ENCODE measurements around the gene NOS2.

Gene NOS2

DNA sequence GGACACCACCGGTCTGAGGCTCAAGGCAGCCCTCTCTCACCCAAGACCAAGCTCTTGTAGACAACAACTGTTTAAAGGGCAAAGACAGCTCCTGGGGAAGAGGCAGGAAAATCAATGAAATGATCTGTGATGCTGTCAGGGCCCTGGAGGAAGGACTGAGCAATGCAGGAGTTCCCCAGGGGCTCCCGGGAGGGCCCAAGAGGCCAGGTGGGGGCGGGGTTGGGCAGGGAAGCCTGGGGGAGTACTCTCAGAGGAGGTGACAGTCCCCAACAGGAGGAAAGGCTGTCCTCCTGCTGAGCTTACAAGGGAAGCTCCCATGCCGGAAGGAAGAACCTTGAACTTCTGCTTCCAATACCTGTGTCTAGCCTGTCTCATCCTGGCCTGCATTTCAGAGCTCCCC is 8.3 kb upstream of the NOS2 start:
- TF ChIP-seq, protein P1, sequence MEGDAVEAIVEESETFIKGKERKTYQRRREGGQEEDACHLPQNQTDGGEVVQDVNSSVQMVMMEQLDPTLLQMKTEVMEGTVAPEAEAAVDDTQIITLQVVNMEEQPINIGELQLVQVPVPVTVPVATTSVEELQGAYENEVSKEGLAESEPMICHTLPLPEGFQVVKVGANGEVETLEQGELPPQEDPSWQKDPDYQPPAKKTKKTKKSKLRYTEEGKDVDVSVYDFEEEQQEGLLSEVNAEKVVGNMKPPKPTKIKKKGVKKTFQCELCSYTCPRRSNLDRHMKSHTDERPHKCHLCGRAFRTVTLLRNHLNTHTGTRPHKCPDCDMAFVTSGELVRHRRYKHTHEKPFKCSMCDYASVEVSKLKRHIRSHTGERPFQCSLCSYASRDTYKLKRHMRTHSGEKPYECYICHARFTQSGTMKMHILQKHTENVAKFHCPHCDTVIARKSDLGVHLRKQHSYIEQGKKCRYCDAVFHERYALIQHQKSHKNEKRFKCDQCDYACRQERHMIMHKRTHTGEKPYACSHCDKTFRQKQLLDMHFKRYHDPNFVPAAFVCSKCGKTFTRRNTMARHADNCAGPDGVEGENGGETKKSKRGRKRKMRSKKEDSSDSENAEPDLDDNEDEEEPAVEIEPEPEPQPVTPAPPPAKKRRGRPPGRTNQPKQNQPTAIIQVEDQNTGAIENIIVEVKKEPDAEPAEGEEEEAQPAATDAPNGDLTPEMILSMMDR (IDR thresholded peaks at IDR 0.05; ENCODE audit: borderline replicate concordance, control extremely low read depth, extremely low read depth, insufficient read depth, missing control alignments): no peak
- peak; percentile 48 for DNase-seq (ENCODE audit: low spot score)
- in situ Hi-C loops (cut with MboI; ENCODE audit: low sequenced_read_pairs, unreplicated experiment): no loop called here

DNA sequence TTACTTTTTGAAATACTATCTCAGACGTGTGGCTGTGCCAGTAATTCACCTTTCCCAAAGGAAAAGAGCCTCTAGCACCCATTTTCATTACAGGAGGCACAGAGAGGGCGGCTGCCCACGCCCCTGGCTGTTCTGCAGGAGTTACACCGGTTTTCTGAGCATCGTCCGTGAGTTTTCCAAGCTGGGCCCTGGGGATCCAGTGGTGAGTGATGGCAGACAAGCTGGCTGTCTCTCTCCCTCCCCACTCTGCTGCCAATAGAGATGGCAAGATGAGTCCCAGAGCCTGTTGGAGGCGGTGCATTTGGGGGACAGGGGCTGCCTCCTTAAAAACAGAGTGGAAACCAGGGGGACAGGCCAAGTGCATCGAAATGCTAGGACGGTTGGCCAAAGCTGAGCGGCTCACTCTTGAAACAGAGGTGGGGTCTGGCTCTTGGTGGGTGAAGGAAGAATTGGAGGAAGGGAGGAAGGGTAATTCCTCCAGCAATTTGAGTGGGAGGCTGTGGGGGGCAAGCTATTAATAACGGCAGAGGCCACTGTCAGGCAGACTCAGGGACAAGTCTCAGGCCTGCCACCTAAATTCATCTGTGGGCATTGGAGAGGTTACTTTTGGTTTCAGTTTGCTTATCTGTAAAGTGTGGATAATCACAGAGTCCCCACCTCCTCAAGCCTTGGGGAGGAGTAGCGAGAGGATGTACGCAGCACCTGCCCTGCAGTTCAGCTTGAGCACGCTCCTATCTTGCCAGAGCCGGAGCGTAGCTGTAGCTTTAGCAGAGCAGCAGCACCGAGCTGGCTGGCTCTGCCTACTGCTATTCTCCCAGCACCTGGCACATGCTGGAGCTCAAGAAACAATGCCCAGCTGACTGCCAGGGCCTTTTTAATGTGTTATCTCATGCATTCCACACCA is 7.5 kb upstream of the NOS2 start:
- DNase-seq (ENCODE audit: low spot score): peak; percentile 74
- TF ChIP-seq, protein P1 (IDR thresholded peaks at IDR 0.05; ENCODE audit: borderline replicate concordance, control extremely low read depth, extremely low read depth, insufficient read depth, missing control alignments): no peak
- in situ Hi-C loops (cut with MboI; ENCODE audit: low sequenced_read_pairs, unreplicated experiment): no loop called here

DNA sequence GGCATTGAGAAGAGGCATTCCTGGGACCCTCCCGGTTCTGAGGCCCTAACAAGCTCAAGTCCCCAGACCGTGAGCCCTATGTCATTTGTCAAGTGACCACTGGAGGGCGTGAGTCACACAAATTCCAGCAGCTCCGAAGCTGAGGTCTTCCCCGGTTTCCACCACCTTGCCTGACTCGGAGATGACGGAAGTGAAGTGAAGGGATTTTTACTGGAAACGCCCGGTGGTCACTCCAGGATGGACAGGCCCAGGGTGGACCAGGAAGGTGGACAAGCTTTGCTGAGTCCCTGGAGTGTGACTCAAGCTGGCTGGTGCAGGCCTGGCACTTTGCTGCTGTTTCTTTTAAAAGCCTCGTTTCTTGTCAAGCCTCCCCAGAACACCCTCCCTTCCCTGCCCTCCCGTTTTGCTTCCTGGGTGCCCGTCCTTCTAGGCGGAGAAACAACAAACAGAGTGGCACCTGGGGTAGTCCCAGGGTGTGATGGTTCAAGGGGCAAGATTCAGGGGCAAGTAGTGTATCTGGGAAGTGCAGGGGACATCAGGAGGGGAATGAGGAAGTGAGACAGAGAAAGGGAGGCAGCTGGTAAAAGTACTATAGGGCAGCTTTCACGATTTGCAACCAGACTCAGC is 5.3 kb upstream of the NOS2 start:
- DNase-seq (ENCODE audit: low spot score): peak; percentile 81
- in situ Hi-C loops (cut with MboI; ENCODE audit: low sequenced_read_pairs, unreplicated experiment): no loop called here
- TF ChIP-seq, protein P1 (IDR thresholded peaks at IDR 0.05; ENCODE audit: borderline replicate concordance, control extremely low read depth, extremely low read depth, insufficient read depth, missing control alignments): peak; percentile 86

DNA sequence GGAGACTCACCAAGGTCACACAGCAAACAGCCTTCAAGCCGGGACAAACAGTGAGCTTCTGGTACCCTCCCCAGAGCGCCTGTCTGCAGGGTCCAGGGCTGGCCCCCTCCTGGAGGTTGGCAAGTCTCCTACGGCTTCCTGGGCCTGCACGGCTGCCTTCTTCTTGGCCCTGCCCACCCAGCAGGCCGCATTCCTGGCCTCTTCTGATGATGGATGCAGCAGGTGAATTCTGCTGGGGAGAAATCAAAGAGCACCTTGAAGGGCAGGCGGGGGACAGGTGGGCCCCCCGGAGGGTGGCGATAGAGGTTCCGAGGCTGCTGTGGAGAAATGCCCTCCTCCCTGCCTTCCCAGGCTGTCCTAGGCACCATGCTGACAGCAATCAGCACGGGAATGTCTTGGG is 3.8 kb upstream of the NOS2 start:
- DNase-seq (ENCODE audit: low spot score): no peak
- TF ChIP-seq, protein P1 (IDR thresholded peaks at IDR 0.05; ENCODE audit: borderline replicate concordance, control extremely low read depth, extremely low read depth, insufficient read depth, missing control alignments): no peak
- in situ Hi-C loops (cut with MboI; ENCODE audit: low sequenced_read_pairs, unreplicated experiment): loop anchor here (5.0 kb wide), 1 partner anchor 63 kb away; no protein-coding TSS in a partner anchor

DNA sequence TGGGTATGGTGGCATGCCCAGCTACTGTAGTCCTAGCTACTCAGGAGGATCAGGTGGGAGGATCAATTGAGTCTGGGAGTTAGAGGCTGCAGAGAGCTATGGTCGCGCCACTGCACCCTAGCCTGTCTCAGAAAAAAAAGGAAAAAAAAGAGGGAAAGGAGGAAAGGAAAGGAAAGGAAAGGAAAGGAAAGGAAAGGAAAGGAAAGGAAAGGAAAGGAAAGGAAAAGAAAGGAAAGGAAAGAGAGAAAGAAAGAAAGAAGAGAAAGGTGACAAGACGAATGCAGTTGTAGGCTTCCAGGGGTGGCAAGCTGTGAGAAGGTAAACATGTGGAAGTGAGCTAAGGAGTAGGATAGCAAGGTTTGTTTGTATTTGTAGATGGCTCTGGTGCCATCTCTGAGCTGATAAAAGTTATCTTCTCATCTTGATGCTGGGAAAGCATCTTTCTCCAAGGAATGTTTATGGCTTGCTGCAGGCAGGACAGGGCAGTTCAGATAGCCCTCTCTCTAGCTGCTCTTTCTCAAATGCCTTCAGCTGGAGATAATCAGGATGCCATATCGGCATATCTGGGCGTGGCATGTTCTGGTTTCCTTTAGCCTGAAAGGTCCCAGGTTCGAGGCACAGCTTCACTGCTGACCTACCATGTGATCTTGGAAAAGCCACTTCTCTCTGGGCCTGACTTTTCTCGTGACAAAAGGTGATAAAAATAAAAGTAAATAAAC is 2.8 kb upstream of the NOS2 start:
- TF ChIP-seq, protein P1 (IDR thresholded peaks at IDR 0.05; ENCODE audit: borderline replicate concordance, control extremely low read depth, extremely low read depth, insufficient read depth, missing control alignments): no peak
- in situ Hi-C loops (cut with MboI; ENCODE audit: low sequenced_read_pairs, unreplicated experiment): loop anchor here (5.0 kb wide), 1 partner anchor 64 kb away; no protein-coding TSS in a partner anchor
- DNase-seq (ENCODE audit: low spot score): no peak

DNA sequence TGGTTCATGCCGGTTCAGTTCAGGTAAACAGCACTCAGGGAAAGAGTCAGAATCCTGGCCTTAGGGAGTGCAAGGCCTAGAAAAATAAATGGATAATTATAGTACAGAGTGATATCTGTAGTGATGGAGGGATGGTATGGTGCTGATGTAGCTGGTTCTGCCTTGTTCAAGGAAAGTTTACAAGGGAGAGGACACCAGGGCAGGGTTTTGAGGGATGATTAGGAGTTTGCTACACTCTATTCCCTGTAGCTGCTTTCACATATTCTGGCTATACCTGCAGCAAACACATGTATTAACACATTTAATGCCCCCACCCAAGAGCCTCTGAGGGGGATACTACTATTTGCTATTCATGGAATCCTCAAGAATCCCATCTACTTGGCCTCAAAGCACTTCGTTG is 1.7 kb upstream of the NOS2 start:
- TF ChIP-seq, protein P1 (IDR thresholded peaks at IDR 0.05; ENCODE audit: borderline replicate concordance, control extremely low read depth, extremely low read depth, insufficient read depth, missing control alignments): no peak
- in situ Hi-C loops (cut with MboI; ENCODE audit: low sequenced_read_pairs, unreplicated experiment): loop anchor here (5.0 kb wide), 1 partner anchor 65 kb away; no protein-coding TSS in a partner anchor
- DNase-seq (ENCODE audit: low spot score): no peak
